Central memory CD4-positive, alpha-beta T cell (primary cell): ENCODE results near the gene SP140.
"Not testable (repeated sequence)": the region's sequence is repeated elsewhere in the genome, so short reads cannot be mapped to it uniquely, and the experiment has no call there.

Experiments
- DNase-seq: peaks from one replicate; pipeline ENCODE4 v3.0.0; 2022

SP140 gene

DNA sequence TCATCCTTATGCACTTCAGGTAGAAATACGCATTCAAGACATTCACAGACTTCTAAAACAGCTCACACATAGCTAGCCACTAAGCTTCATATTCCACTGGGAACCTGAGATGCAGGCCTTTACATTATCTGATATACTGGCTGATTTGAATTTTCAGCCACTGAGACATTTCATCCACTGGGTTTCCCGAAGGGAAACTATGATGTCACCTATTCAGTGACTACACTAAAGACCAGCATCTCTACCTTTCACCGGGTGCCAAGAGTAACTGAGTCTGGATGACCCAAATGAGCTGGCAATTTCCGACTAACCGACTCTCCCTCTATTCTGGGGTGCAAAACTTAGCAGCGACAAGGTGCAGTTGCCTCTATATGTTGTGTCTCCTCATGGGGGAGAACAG lies 69.7 kb downstream of the SP140 start:
- no peak for DNase-seq

- no peak for DNase-seq
Measured at GRCh38 chr2:230296917-230297316, 71.4 kb downstream of the SP140 start.

- DNase-seq: no peak
Measured at GRCh38 chr2:230299618-230300017, 74.1 kb downstream of the SP140 start.

DNA sequence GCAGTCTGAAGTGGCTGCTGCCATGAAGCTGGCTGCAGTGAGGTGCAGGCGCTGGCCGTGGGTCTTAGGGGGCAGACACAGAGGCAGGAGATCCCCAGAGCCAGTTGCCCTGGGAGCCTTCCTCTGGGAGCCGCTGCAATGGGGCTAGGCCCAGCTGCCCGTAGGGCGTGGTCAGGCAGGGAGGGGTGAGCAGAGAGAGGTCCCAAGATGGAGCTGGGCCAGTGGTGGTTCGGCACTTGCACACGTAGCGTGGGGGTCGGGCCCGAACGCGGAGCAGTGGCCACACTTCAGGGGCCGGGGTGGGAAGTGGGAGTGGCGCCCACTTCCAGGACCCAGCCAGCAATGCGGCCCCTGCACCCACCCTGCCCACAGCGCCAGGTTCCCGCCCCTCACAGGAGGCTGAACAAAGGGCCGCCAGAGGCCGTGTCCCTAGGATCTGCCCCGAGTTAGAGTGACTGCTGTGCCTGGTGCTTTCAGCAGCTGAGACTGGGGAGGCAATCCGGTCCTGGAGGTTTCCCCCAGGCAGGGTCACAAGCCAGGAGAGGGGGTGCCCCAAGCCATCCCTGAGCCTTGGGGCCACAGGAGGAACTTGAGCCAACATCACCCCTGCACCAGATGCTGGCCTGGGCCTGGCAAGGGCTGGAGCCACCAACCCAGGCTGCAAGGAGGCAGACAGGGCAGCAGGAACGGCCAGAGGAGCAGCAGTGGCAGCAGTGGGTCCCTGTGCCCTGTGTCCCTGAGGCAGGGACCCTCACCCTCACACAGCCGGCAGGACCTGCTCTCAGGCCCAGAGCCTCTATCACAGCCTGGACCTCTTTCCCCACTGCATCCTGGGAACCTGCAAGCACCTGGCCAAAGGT lies 80.1 kb downstream of the SP140 start:
- no peak for DNase-seq

DNA sequence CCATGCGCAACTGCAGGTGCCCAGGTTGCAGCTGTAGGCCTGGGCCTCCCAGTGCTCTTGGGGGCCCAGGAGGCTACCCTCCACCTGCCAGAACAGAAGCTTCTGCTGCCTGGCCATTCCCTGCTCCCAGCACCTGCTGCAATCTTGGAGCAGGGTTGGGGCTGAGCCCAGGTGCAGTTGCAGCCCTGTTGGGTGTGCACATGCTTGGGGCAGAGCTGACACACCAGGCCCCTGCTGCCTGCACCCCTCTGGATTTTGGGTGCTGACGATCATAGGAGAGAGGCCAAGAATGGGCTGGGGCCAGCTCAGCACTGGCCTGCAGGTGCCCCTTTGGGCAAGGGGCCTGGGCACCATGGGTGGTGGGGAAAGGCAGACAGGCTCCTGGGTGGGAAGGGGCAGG lies 80.9 kb downstream of the SP140 start:
- no peak for DNase-seq

- DNase-seq: no peak
Measured at GRCh38 chr2:230307485-230307884, 81.9 kb downstream of the SP140 start.

DNA sequence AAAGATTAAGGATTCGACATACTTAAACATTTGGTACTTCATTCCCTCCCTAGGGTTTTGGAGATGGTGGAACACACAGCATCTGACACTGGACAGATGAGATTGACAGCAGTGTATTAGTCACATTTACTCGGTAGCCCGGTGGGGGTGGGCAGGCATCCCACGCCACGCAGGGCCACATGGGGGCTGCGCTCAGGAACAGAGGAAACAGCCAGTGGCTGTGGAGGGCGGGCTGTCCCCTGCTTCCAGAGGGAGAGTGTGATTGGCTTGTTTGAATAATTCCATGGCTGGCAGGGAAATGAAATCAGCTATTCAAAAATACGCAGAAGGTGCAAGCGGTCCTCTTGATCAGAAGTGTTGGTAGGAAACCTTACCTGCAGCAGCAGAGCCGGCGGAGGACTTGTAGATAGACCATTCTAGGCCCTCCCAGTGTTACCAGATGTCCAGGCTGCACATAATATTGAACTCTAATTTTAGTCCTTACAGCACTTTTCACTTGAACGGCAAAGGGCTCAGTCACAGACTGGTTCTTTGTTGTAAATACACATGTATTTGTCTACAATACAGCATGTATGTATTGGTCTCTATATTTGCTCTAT lies 83.0 kb downstream of the SP140 start:
- DNase-seq: no peak

- not testable (repeated sequence) for DNase-seq
Measured at GRCh38 chr2:230310792-230311191, 85.3 kb downstream of the SP140 start.

GRCh38 chr2:230311634-230312033 lies 86.1 kb downstream of the SP140 start:
- DNase-seq: not testable (repeated sequence)

DNA sequence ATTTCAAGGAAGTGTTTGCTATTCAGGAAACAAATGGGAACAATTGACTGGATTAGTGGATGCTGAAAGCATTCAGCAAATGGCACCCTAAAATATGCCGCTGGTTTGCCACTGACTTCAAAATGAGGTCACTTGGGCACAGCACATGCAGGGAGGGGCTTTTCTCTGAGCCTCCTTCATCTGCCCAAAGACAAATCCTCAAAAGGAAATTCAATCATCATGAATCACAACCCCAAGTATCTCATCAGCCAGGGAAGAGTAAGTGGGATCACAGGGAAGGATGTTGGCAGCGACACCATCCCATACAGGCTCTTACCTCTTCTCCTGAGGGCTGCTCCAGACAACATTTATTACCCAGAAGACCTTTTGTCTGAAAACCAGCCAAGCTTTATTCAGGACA lies 87.1 kb downstream of the SP140 start:
- no peak for DNase-seq

DNA sequence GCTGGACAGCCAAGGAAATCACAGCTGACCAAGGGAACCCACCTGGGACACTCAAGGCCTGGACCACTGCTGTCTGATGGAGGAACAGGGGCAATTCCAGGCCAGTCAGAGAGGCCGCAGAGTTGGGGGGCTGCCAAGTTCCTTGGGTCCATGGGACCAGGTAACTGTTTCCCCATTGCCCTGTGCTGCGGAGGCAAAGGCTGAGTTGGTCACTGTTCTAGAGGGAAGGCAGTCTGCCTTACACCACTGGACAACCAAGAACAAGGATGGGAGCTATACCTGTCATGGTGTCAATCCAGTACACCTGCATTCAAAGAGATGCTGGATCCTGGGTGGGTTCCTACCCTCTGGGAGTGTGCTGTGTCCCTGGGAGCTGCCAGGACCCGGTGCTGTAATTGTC lies 91.8 kb downstream of the SP140 start:
- no peak for DNase-seq

- DNase-seq: no peak
Measured at GRCh38 chr2:230318190-230319121, 92.9 kb downstream of the SP140 start.

DNA sequence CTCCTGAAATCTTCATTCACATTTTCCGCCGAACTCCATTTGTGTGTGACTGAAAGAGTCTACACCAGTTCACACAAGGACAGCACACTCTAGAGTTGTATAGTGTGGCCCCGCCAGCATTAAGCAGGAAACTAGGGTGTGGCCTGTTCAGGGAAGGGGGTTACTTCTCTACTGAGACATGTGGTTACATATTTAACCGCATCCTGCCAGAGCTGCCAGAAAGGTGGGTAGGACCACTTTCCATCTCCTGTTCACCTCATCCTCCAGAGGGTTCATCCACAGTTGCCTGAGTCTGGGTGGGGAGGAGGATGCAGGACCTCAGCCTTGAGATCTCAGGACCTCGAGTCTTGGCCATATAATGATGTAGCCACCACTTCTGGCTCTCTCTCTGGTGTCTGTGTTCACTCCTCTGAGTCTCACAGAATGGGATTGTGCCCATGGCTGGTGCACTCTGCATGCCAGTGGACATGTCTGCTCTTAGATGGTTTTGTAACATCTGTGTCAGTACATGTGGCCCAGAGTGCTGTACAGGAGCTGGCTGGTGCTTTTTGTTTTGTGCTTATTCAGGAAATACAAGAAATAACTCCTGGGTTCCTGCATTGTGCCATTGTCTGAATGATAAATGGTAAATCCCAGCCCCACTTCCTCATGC lies 93.8 kb downstream of the SP140 start:
- DNase-seq: peak; percentile 91

- DNase-seq: no peak
Measured at GRCh38 chr2:230321031-230321430, 95.5 kb downstream of the SP140 start.

- DNase-seq: no peak
Measured at GRCh38 chr2:230322561-230323384, 97.2 kb downstream of the SP140 start.

- no peak for DNase-seq
Measured at GRCh38 chr2:230323385-230324106, 98.0 kb downstream of the SP140 start.

DNA sequence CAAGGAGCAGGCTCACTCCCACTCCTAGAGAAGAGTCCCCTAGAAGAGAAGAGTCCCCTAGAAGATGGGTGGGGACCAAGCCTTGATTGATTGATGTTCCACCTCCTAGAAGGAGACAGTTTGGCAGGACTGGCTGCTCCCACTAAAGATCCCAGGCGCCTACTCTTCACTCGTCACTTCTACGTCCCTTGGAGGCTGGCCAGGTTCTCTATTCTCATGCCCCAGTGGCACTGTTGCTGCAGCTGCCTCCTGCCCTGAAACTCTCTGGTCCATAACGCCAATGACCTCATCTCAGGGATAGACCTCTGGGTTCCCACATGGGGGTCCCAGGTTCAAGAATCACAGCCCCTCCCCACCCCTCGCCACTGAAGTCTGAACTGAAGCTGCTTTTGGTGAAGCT lies 99.0 kb downstream of the SP140 start:
- DNase-seq: no peak

GRCh38 chr2:230325316-230326243 lies 100.0 kb downstream of the SP140 start:
- no peak for DNase-seq

DNA sequence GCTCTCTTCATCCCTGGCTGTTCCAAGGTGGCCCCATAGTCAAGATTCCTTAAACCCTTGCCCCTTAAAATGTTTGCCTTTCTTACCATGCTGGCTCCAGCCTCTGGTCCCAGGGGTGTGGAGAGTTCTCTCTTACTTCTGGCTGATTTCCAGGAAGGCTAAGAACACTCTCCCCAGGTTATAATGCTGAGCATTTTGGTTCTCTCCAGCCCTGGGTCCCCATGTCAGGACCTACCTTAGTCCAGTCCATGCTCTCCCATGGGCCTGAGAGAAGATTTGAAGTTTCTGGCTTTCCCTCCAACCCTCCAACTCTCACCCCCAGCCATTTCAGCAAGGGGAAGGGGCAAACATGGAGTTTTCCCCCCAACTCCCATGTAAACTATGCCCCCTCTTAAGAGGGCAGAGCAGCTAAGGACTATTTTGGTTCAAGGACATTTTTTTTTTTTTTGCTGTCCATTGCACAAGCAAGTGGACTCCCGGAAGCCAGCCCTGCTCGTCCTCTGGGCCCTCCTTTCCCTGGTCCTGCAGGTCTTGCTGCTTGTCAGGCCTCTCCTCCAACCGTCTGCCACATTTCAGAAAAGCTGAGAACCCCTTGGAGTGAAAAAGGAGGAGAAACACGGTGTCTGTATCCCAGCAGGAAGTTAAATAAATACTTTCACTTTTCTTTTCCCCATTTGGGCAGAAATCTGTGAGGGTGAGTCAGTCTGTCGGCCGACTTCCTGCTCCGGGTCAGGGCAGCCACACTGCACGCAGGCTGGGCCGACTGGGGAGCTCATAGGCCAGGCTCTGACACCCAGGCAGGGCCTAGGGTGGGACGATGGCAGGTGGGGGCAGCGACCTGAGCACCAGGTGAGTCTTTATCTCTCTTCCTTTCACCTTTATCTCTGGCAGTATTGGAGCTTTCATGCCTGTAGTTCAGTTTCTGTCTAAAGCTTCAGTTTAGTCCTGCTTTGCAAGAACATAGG lies 101.2 kb downstream of the SP140 start, which contains the start of gene SP140L:
TSS of gene SP140L (plus strand) at position 741 of the 965 bp plus-strand sequence. CDS start at position 818, 77 bp downstream.
- DNase-seq: peak; percentile 78
